Uterus (tissue), 2 donors: ENCODE measurements around the gene ZNF268.

Experiments used
- POLR2A ChIP-seq, 2 donors: fragments of 450-650 bp; IDR thresholded peaks; one replicate each; pipeline ENCODE4 v1.6.1; 2016; ENCODE audit warnings: antibody characterized with exemption in 2 of 2, mild to moderate bottlenecking in 1 of 2, moderate library complexity in 1 of 2
- TF ChIP-seq, protein P1 (sequence below), 4 experiments: fragments of 200-600 bp in 2 of 4; fragments of 450-650 bp in 2 of 4; sonication (generic) in 2 of 4; IDR thresholded peaks; one replicate each; pipeline ENCODE4 v1.5.1; 2016 to 2019; ENCODE audit warnings: antibody characterized with exemption in 4 of 4, mild to moderate bottlenecking in 2 of 4, moderate library complexity in 1 of 4

DNA sequence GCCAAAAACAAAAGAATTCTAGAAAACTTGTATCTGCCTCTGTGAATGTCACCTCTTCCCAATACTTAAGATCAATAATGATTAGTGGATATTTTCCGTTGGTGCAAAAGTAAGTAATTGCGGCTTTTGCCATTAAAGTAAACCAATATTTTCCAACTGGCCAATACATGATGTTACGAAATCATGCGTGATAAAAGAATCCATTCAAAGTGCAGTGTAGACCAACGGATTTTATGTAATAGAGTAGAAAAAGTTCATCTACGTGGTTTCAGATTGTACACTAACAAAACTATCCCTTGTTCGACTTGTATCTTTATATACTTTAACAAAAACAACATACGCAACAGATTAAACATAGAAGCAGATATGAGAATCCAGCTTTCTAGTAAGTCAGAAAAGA, 626 bp upstream of the ZNF268 start:
- TF ChIP-seq, protein P1, sequence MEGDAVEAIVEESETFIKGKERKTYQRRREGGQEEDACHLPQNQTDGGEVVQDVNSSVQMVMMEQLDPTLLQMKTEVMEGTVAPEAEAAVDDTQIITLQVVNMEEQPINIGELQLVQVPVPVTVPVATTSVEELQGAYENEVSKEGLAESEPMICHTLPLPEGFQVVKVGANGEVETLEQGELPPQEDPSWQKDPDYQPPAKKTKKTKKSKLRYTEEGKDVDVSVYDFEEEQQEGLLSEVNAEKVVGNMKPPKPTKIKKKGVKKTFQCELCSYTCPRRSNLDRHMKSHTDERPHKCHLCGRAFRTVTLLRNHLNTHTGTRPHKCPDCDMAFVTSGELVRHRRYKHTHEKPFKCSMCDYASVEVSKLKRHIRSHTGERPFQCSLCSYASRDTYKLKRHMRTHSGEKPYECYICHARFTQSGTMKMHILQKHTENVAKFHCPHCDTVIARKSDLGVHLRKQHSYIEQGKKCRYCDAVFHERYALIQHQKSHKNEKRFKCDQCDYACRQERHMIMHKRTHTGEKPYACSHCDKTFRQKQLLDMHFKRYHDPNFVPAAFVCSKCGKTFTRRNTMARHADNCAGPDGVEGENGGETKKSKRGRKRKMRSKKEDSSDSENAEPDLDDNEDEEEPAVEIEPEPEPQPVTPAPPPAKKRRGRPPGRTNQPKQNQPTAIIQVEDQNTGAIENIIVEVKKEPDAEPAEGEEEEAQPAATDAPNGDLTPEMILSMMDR (IDR thresholded peaks at IDR 0.05), result no peak
- no peak for TF ChIP-seq POLR2A (IDR thresholded peaks at IDR 0.05)
